ENCODE results near the gene HDAC7. TPM values are rescaled to one million over a fixed set of nuclear protein-coding genes. Genes with fewer than 3 reads are reported as not detected.

Gene HDAC7
- total and polyA plus RNA-seq, 2 experiments from 2014 or later: 41.3 to 60.1 TPM

DNA sequence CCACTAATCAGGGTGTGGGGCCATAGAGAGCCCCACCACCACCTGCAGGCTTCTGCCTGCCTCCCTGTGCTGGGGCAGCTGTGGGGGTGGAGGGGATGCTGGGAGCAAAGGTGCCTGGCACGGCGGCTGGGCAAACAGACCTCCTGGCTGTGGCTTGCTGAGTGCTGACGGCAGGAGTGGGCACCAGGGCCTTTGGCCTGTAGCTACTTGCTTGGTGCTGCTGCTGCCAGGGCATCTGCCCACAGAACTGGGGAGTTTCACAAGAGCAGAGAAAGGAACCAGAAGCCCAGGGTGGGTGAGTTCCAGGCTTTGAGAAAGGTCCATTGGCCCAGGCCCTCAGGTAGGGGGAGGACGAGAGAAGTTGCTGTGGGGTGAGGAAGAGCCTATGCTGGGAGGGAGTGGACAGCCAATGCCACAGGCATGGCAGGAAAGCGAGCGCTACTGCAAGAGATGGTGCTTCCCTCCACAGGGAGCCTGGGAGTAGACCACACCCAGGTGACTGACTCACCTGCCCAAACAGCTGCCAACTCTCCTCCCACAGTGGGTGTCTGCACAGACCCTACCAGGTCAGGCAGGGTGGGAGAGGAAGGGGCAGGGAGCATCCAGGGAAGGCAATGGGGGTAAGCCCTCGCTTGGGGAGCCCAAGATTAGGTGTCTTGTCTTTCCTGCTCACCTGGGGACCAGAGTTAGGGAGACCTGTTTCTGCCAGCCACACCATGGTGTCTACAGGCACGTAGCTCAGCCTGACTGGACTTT, 39.0 kb upstream of the HDAC7 start:
- H3K4me3 ChIP-seq: no peak overlapping the region
- 0 out of 2 replicates have a peak, but pooled peaks cover 3% of the 10 kb centered on the region for H3K9me2 ChIP-seq (ENCODE audit: insufficient read depth)
- no peak for DNase-seq (ENCODE audit: low spot score)
- no peaks in the 10 kb centered on the region for H3K4me1 Mint-ChIP-seq
- no peaks in the 10 kb centered on the region for H3K4me1 ChIP-seq (ENCODE audit: insufficient read depth)
- no peak overlapping the region for H2AFZ ChIP-seq
- no peaks in the 10 kb centered on the region for H3K9me3 Mint-ChIP-seq
- H4K20me1 ChIP-seq (replicated peaks; ENCODE audit: insufficient read depth): no peaks in the 10 kb centered on the region
- no peak overlapping the region for H3K27ac ChIP-seq (ENCODE audit: low read depth)
- peaks cover 4% of the 10 kb centered on the region for H3K27me3 Mint-ChIP-seq (ENCODE audit: insufficient read depth, low read depth, poor library complexity)
- ATAC-seq: no peak
- H3K36me3 Mint-ChIP-seq (ENCODE audit: low read depth): no peaks in the 10 kb centered on the region
- no peaks in the 10 kb centered on the region for H3K27me3 ChIP-seq (ENCODE audit: insufficient read depth)
- H3K36me3 ChIP-seq (ENCODE audit: insufficient read depth): no peaks in the 10 kb centered on the region
- H3K4me3 Mint-ChIP-seq: no peak overlapping the region
- H3K4me2 ChIP-seq: no peak overlapping the region
- no peak overlapping the region for H3K27ac Mint-ChIP-seq
- H3F3A ChIP-seq (replicated peaks; ENCODE audit: low read depth): no peaks in the 10 kb centered on the region
- TF ChIP-seq NANOG (IDR thresholded peaks at IDR 0.05; ENCODE audit: borderline replicate concordance) (no peak), CREB1 (CRISPR knock-in tag; IDR thresholded peaks at IDR 0.05; ENCODE audit: low read depth) (no peak), ZNF114 (CRISPR knock-in tag; IDR thresholded peaks at IDR 0.05) (no peak), JUNB (IDR thresholded peaks at IDR 0.05; ENCODE audit: unreplicated experiment) (no peak), STAT1 (IDR thresholded peaks at IDR 0.05; ENCODE audit: unreplicated experiment) (no peak), ZNF331 (CRISPR knock-in tag; IDR thresholded peaks at IDR 0.05; ENCODE audit: low read depth) (no peak), EZH2 (IDR thresholded peaks at IDR 0.05; ENCODE audit: low read depth, unreplicated experiment) (no peak), POLR2AphosphoS5 (IDR thresholded peaks at IDR 0.05; ENCODE audit: low read depth) (no peak), EZH2phosphoT487 (IDR thresholded peaks at IDR 0.05; ENCODE audit: unreplicated experiment) (no peak)
- TF ChIP-seq, protein P1, sequence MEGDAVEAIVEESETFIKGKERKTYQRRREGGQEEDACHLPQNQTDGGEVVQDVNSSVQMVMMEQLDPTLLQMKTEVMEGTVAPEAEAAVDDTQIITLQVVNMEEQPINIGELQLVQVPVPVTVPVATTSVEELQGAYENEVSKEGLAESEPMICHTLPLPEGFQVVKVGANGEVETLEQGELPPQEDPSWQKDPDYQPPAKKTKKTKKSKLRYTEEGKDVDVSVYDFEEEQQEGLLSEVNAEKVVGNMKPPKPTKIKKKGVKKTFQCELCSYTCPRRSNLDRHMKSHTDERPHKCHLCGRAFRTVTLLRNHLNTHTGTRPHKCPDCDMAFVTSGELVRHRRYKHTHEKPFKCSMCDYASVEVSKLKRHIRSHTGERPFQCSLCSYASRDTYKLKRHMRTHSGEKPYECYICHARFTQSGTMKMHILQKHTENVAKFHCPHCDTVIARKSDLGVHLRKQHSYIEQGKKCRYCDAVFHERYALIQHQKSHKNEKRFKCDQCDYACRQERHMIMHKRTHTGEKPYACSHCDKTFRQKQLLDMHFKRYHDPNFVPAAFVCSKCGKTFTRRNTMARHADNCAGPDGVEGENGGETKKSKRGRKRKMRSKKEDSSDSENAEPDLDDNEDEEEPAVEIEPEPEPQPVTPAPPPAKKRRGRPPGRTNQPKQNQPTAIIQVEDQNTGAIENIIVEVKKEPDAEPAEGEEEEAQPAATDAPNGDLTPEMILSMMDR (conservative IDR thresholded peaks at IDR 0.05; ENCODE audit: low read depth in 2 of 2): no peak
- TF ChIP-seq, protein P2, sequence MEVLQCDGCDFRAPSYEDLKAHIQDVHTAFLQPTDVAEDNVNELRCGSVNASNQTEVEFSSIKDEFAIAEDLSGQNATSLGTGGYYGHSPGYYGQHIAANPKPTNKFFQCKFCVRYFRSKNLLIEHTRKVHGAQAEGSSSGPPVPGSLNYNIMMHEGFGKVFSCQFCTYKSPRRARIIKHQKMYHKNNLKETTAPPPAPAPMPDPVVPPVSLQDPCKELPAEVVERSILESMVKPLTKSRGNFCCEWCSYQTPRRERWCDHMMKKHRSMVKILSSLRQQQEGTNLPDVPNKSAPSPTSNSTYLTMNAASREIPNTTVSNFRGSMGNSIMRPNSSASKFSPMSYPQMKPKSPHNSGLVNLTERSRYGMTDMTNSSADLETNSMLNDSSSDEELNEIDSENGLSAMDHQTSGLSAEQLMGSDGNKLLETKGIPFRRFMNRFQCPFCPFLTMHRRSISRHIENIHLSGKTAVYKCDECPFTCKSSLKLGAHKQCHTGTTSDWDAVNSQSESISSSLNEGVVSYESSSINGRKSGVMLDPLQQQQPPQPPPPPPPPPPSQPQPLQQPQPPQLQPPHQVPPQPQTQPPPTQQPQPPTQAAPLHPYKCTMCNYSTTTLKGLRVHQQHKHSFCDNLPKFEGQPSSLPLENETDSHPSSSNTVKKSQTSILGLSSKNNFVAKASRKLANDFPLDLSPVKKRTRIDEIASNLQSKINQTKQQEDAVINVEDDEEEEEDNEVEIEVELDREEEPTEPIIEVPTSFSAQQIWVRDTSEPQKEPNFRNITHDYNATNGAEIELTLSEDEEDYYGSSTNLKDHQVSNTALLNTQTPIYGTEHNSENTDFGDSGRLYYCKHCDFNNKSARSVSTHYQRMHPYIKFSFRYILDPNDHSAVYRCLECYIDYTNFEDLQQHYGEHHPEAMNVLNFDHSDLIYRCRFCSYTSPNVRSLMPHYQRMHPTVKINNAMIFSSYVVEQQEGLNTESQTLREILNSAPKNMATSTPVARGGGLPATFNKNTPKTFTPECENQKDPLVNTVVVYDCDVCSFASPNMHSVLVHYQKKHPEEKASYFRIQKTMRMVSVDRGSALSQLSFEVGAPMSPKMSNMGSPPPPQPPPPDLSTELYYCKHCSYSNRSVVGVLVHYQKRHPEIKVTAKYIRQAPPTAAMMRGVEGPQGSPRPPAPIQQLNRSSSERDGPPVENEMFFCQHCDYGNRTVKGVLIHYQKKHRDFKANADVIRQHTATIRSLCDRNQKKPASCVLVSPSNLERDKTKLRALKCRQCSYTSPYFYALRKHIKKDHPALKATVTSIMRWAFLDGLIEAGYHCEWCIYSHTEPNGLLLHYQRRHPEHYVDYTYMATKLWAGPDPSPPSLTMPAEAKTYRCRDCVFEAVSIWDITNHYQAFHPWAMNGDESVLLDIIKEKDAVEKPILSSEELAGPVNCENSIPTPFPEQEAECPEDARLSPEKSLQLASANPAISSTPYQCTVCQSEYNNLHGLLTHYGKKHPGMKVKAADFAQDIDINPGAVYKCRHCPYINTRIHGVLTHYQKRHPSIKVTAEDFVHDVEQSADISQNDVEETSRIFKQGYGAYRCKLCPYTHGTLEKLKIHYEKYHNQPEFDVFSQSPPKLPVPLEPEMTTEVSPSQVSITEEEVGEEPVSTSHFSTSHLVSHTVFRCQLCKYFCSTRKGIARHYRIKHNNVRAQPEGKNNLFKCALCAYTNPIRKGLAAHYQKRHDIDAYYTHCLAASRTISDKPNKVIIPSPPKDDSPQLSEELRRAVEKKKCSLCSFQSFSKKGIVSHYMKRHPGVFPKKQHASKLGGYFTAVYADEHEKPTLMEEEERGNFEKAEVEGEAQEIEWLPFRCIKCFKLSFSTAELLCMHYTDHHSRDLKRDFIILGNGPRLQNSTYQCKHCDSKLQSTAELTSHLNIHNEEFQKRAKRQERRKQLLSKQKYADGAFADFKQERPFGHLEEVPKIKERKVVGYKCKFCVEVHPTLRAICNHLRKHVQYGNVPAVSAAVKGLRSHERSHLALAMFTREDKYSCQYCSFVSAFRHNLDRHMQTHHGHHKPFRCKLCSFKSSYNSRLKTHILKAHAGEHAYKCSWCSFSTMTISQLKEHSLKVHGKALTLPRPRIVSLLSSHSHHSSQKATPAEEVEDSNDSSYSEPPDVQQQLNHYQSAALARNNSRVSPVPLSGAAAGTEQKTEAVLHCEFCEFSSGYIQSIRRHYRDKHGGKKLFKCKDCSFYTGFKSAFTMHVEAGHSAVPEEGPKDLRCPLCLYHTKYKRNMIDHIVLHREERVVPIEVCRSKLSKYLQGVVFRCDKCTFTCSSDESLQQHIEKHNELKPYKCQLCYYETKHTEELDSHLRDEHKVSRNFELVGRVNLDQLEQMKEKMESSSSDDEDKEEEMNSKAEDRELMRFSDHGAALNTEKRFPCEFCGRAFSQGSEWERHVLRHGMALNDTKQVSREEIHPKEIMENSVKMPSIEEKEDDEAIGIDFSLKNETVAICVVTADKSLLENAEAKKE (CRISPR knock-in tag; IDR thresholded peaks at IDR 0.05): no peak
- TF ChIP-seq, protein P3, sequence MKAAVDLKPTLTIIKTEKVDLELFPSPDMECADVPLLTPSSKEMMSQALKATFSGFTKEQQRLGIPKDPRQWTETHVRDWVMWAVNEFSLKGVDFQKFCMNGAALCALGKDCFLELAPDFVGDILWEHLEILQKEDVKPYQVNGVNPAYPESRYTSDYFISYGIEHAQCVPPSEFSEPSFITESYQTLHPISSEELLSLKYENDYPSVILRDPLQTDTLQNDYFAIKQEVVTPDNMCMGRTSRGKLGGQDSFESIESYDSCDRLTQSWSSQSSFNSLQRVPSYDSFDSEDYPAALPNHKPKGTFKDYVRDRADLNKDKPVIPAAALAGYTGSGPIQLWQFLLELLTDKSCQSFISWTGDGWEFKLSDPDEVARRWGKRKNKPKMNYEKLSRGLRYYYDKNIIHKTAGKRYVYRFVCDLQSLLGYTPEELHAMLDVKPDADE (IDR thresholded peaks at IDR 0.05): no peak
- TF ChIP-seq, protein P4, sequence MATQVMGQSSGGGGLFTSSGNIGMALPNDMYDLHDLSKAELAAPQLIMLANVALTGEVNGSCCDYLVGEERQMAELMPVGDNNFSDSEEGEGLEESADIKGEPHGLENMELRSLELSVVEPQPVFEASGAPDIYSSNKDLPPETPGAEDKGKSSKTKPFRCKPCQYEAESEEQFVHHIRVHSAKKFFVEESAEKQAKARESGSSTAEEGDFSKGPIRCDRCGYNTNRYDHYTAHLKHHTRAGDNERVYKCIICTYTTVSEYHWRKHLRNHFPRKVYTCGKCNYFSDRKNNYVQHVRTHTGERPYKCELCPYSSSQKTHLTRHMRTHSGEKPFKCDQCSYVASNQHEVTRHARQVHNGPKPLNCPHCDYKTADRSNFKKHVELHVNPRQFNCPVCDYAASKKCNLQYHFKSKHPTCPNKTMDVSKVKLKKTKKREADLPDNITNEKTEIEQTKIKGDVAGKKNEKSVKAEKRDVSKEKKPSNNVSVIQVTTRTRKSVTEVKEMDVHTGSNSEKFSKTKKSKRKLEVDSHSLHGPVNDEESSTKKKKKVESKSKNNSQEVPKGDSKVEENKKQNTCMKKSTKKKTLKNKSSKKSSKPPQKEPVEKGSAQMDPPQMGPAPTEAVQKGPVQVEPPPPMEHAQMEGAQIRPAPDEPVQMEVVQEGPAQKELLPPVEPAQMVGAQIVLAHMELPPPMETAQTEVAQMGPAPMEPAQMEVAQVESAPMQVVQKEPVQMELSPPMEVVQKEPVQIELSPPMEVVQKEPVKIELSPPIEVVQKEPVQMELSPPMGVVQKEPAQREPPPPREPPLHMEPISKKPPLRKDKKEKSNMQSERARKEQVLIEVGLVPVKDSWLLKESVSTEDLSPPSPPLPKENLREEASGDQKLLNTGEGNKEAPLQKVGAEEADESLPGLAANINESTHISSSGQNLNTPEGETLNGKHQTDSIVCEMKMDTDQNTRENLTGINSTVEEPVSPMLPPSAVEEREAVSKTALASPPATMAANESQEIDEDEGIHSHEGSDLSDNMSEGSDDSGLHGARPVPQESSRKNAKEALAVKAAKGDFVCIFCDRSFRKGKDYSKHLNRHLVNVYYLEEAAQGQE (IDR thresholded peaks at IDR 0.05; ENCODE audit: unreplicated experiment): no peak
- H3K79me2 ChIP-seq (replicated peaks; ENCODE audit: insufficient read depth): no peaks in the 10 kb centered on the region

All from GM23338 (cell line).